Gastrocnemius medialis (tissue), 4 donors: Measurements from ENCODE around the gene PET117.

Experiments used
- POLR2A ChIP-seq, 2 donors: fragments of 450-650 bp; IDR thresholded peaks; one replicate each; pipeline ENCODE4 v1.6.1; 2017; ENCODE audit warnings: antibody characterized with exemption in 2 of 2, mild to moderate bottlenecking in 2 of 2, moderate library complexity in 2 of 2
- TF ChIP-seq, protein P1 (sequence below), 5 experiments: fragments of 450-650 bp in 3 of 5; fragments of 200-600 bp in 2 of 5; sonication (generic) in 2 of 5; IDR thresholded peaks in 4 of 5; conservative IDR thresholded peaks in 1 of 5; 1 replicate in 4 of 5; 2 replicates in 1 of 5; pipeline ENCODE4 v1.5.1; 2016 to 2019; ENCODE audit warnings: antibody characterized with exemption in 5 of 5, mild to moderate bottlenecking in 3 of 5, moderate library complexity in 3 of 5

DNA sequence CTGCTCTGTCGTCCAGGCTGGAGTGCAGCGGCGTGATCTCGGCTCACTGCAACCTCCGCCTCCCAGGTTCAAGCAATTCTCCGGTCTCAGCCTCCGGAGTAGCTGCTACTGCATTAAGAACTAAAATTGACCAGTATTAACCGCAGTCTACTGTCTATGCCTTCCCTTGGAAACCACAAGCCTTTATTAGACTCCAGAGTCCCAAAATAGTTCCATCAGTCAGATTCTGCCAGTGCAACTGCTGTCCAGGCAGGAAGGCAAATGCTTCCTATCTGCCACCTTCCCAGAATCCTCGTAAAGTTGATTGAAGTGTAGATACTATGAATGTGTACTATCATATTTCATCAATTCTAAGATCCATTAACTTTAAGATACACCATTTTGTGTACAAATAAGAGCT is 16.7 kb downstream of the PET117 start:
- TF ChIP-seq, protein P1, sequence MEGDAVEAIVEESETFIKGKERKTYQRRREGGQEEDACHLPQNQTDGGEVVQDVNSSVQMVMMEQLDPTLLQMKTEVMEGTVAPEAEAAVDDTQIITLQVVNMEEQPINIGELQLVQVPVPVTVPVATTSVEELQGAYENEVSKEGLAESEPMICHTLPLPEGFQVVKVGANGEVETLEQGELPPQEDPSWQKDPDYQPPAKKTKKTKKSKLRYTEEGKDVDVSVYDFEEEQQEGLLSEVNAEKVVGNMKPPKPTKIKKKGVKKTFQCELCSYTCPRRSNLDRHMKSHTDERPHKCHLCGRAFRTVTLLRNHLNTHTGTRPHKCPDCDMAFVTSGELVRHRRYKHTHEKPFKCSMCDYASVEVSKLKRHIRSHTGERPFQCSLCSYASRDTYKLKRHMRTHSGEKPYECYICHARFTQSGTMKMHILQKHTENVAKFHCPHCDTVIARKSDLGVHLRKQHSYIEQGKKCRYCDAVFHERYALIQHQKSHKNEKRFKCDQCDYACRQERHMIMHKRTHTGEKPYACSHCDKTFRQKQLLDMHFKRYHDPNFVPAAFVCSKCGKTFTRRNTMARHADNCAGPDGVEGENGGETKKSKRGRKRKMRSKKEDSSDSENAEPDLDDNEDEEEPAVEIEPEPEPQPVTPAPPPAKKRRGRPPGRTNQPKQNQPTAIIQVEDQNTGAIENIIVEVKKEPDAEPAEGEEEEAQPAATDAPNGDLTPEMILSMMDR (IDR thresholded peaks at IDR 0.05 in 4 of 5, conservative IDR thresholded peaks at IDR 0.05 in 1 of 5): no peak
- TF ChIP-seq POLR2A (IDR thresholded peaks at IDR 0.05): no peak
